Activated CD4-positive, alpha-beta memory T cell treated with anti-CD3 and anti-CD28 coated beads, Interleukin-2, amount 10 ng/mL, durations not matched to agents 7 days and 5 days (primary cell): ENCODE measurements around the gene TSHZ2. TPM values are rescaled to one million over a fixed set of nuclear protein-coding genes. Genes with fewer than 3 reads are reported as not detected.

Source experiments
- CTCF ChIA-PET: fragments of 350-600 bp; sonication (Branson Sonifier 250); formaldehyde crosslinking; loops from one replicate; lab custom pipeline; 2021; ENCODE audit warnings: antibody characterized with exemption, inconsistent platforms; lab: Charles Lee
- POLR2A ChIA-PET: fragments of 350-600 bp; sonication (Branson Sonifier 250); formaldehyde crosslinking; loops from one replicate; lab custom pipeline; 2021; ENCODE audit warnings: antibody characterized with exemption; lab: Charles Lee
- DNase-seq: peaks from one replicate; pipeline ENCODE4 v3.0.0-alpha.2; 2020
- H3K27ac Mint-ChIP-seq: one replicate; pipeline ENCODE4 v1.8.0; 2021; ENCODE audit warnings: mild to moderate bottlenecking, mixed read lengths
- H3K27me3 Mint-ChIP-seq: one replicate; pipeline ENCODE4 v1.8.0; 2021; ENCODE audit warnings: mixed read lengths
- H3K36me3 Mint-ChIP-seq: one replicate; pipeline ENCODE4 v1.8.0; 2021; ENCODE audit warnings: low read depth, mixed read lengths
- H3K4me1 Mint-ChIP-seq: one replicate; pipeline ENCODE4 v1.8.0; 2021; ENCODE audit warnings: mixed read lengths
- H3K4me3 Mint-ChIP-seq: one replicate; pipeline ENCODE4 v1.8.0; 2021; ENCODE audit warnings: mild to moderate bottlenecking, mixed read lengths
- H3K9me3 Mint-ChIP-seq: one replicate; pipeline ENCODE4 v1.8.0; 2021; ENCODE audit warnings: mixed read lengths
- total RNA-seq, 2 experiments: library from RNA; stranded (reverse); gene quantifications; one replicate each; pipeline ENCODE4 v1.2.3, GENCODE V29; 2021

The TSHZ2 gene
- total RNA-seq, 2 experiments from 2014 or later, result 5.4 to 7.1 TPM

DNA sequence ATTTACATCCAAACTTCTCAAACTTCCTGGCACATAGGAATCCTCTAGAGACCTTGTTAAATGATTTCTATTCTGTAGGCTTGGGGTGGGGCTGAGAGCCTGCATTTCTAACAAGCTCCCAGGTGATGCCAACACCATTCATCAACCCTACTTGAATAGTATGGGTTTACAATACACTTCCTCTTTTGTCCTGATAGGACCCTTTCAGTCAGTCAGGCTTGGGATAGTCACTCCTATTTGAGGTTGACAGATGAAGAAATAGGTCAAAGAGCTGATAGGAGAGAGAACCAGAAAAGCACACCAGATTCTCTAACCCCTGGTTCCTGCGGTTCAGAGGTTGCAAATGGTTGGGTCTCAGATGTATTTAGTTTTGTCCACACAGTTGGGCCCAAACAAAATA, 273.4 kb downstream of the TSHZ2 start:
- ChIA-PET POLR2A (no interaction called here), CTCF (interaction anchor here (0.7 kb wide), 1 partner anchor 107 kb away, joined by 4 read pairs; no protein-coding TSS in a partner anchor)
- Mint-ChIP-seq H3K4me3 (no peak overlapping the region), H3K9me3 (no peaks in the 10 kb centered on the region), H3K4me1 (peaks cover 4% of the 10 kb centered on the region), H3K36me3 (no peaks in the 10 kb centered on the region), H3K27ac (no peak overlapping the region), H3K27me3 (no peaks in the 10 kb centered on the region)
- no peak for DNase-seq

DNA sequence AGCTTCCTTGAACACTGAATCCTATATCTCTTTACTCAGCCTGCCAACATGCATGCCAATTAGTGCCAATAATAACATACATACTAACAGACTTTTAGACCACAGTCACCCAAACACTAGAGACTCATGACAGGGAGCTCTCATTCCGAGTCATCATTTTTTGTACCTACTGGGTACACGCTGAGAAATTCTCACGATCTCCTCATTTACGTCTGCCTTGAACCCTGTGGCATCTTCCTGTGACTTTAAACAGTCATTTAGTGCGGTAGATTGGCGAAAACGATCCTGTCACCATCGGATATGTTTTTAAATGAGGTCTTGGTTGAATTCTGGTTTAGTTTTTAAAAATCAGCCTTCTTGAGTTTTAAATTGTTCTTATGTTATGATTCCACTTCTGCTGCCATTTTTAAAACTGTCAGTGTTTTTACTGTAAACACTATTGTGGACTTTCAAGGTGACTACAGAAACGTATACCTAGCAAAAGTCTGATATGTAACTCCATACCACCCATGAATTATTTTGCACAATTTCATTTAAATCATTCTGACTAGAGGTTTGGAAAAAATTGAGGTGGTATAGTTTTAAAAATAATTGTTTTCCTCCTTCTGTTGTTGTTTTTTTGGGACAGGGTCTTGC, 275.4 kb downstream of the TSHZ2 start:
- ChIA-PET POLR2A (no interaction called here), CTCF (interaction anchor here (1.4 kb wide), 1 partner anchor 9 kb away, joined by 3 read pairs; no protein-coding TSS in a partner anchor)
- no peak for DNase-seq
- Mint-ChIP-seq H3K9me3 (no peaks in the 10 kb centered on the region), H3K27ac (no peak overlapping the region), H3K4me1 (peaks cover 4% of the 10 kb centered on the region), H3K36me3 (no peaks in the 10 kb centered on the region), H3K27me3 (peaks cover 5% of the 10 kb centered on the region), H3K4me3 (no peak overlapping the region)

DNA sequence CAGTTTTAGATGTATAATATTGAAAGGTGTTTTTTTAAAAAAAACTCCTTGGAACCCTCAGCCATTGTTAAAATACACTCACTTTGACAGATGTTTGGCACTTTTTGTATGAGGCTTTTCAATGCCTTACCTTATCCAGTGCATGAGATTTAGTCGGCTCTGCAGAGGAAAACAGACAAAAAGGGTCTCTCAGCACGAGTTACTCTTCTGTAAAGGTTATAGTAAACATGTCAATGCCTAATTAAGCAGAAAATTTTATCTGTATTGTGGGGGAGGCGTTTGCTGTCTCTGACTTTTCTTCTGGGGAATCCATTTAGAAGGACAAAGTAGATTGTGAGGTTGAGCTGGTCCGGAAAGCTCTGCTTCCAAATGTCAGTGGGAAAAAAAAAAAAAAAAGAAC, 278.3 kb downstream of the TSHZ2 start:
- CTCF ChIA-PET, result no interaction called here

DNA sequence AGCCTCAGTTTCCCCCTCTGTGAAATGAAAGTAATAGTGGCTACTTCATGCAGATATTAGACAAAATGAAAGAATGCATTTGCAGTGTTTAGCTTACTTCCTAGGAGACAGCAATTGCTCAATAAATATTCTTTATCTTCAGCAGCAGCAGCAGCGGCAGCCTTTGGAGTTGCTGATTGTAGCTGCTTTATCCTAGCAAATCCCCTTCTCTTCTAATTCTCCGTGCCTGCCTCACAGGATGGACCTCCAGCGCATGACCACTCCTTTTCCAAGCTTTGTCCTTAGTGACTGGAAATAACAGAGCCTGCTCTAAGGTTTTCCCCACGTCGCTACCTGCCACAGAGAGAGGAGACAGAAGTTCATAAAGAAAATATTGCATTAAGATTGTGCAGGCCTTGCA, 279.8 kb downstream of the TSHZ2 start:
- ChIA-PET POLR2A (no interaction called here), CTCF (no interaction called here)
- H3K27me3 Mint-ChIP-seq, result peaks cover 5% of the 10 kb centered on the region
- no peak overlapping the region for H3K4me3 Mint-ChIP-seq
- no peak overlapping the region for H3K27ac Mint-ChIP-seq
- H3K36me3 Mint-ChIP-seq, result peaks cover 12% of the 10 kb centered on the region
- DNase-seq, result no peak
- H3K4me1 Mint-ChIP-seq, result peaks cover 4% of the 10 kb centered on the region
- no peaks in the 10 kb centered on the region for H3K9me3 Mint-ChIP-seq

More for the DNA sequence above, 278.3 kb downstream of the TSHZ2 start:
- Mint-ChIP-seq H3K4me3 (no peak overlapping the region), H3K36me3 (peaks cover 12% of the 10 kb centered on the region), H3K27me3 (peaks cover 5% of the 10 kb centered on the region), H3K27ac (no peak overlapping the region), H3K4me1 (peaks cover 4% of the 10 kb centered on the region), H3K9me3 (no peaks in the 10 kb centered on the region)
- POLR2A ChIA-PET, result no interaction called here
- DNase-seq, result no peak

DNA sequence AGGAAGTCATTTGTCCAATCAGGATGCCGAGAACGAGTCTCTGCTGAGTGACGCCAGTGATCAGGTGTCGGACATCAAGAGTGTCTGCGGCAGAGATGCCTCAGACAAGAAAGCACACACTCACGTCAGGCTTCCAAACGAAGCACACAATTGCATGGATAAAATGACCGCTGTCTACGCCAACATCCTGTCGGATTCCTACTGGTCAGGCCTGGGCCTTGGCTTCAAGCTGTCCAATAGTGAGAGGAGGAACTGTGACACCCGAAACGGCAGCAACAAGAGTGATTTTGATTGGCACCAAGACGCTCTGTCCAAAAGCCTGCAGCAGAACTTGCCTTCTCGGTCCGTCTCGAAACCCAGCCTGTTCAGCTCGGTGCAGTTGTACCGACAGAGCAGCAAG, 281.5 kb downstream of the TSHZ2 start:
- Mint-ChIP-seq H3K4me1 (no peaks in the 10 kb centered on the region), H3K4me3 (no peak overlapping the region), H3K9me3 (no peaks in the 10 kb centered on the region), H3K36me3 (peaks cover 12% of the 10 kb centered on the region), H3K27me3 (peaks cover 5% of the 10 kb centered on the region), H3K27ac (no peak overlapping the region)
- POLR2A ChIA-PET, result no interaction called here
- CTCF ChIA-PET, result no interaction called here
- no peak for DNase-seq

- H3K4me1 Mint-ChIP-seq, result no peaks in the 10 kb centered on the region
- no peaks in the 10 kb centered on the region for H3K9me3 Mint-ChIP-seq
- peaks cover 5% of the 10 kb centered on the region for H3K27me3 Mint-ChIP-seq
- H3K4me3 Mint-ChIP-seq, result no peak overlapping the region
- no peak overlapping the region for H3K27ac Mint-ChIP-seq
- no peak for DNase-seq
- peaks cover 12% of the 10 kb centered on the region for H3K36me3 Mint-ChIP-seq
- POLR2A ChIA-PET, result no interaction called here
- CTCF ChIA-PET, result no interaction called here
Measured at GRCh38 chr20:53255102-53255710, 283.0 kb downstream of the TSHZ2 start.

DNA sequence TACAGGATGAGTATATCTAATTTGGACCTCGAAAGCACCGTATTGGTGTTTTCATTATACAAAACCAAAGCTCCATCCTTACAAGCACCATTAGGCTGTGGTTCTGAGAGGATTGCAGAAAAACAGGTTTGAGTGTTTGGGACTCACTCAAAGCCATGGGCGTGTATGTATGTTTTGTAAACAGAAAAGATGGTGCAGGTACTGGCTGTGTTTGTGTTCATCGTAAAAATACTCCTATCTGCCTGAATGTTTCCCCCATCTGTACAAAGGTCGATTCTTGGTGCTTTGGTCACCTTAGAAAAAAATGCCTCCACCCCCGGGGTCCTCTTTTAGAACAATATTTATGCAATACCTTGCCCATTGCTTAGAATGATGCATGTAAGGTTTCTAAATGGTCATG, 286.6 kb downstream of the TSHZ2 start:
- CTCF ChIA-PET, result no interaction called here
- Mint-ChIP-seq H3K27me3 (no peaks in the 10 kb centered on the region), H3K36me3 (peaks cover 8% of the 10 kb centered on the region), H3K9me3 (no peaks in the 10 kb centered on the region), H3K4me1 (no peaks in the 10 kb centered on the region), H3K4me3 (no peak overlapping the region), H3K27ac (no peak overlapping the region)
- POLR2A ChIA-PET, result no interaction called here
- DNase-seq, result no peak

DNA sequence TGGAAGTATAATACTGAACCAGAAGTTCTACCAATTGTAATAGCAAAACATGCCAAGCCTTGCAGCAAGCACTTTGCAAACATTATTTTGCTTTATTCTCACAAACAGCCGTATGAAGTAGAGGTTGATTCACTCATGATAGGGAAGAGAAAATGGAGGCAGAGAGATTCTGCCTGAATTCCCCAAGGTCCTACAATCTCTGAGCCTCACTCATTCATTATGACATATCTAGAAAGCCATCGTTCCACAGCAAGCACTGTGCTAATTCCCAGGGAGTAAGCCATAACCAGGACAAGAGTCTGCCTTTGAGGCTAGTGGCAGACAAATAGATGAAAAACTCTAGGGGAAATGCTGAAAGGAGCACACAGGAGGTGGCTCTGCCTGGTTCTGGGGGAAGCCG, 288.0 kb downstream of the TSHZ2 start:
- H3K9me3 Mint-ChIP-seq, result no peaks in the 10 kb centered on the region
- no peaks in the 10 kb centered on the region for H3K4me1 Mint-ChIP-seq
- H3K27ac Mint-ChIP-seq, result no peak overlapping the region
- no peak for DNase-seq
- H3K36me3 Mint-ChIP-seq, result no peaks in the 10 kb centered on the region
- ChIA-PET POLR2A (no interaction called here), CTCF (no interaction called here)
- H3K27me3 Mint-ChIP-seq, result no peaks in the 10 kb centered on the region
- H3K4me3 Mint-ChIP-seq, result no peak overlapping the region

DNA sequence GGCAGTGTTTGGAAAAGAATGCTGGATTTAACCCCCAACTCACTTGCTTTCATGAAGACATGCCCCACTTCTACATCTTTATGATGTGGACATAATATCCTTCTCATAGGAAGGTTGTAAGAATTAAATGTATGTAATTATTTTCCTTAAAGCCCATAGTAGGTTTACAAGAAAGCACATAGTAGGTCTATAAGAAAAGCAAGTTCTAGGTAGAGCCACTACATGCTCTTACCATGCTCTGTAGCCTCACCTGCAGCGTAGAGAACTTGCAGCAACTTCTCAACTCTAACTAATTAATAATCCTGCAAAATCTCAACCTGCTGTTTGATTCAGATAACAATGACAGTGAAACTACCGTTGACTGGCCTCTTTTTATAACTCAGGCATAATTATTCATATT, 288.4 kb downstream of the TSHZ2 start:
- ChIA-PET CTCF (no interaction called here), POLR2A (no interaction called here)
- DNase-seq, result no peak
- no peaks in the 10 kb centered on the region for H3K27me3 Mint-ChIP-seq
- H3K4me1 Mint-ChIP-seq, result no peaks in the 10 kb centered on the region
- H3K36me3 Mint-ChIP-seq, result no peaks in the 10 kb centered on the region
- H3K27ac Mint-ChIP-seq, result no peak overlapping the region
- H3K9me3 Mint-ChIP-seq, result no peaks in the 10 kb centered on the region
- no peak overlapping the region for H3K4me3 Mint-ChIP-seq

DNA sequence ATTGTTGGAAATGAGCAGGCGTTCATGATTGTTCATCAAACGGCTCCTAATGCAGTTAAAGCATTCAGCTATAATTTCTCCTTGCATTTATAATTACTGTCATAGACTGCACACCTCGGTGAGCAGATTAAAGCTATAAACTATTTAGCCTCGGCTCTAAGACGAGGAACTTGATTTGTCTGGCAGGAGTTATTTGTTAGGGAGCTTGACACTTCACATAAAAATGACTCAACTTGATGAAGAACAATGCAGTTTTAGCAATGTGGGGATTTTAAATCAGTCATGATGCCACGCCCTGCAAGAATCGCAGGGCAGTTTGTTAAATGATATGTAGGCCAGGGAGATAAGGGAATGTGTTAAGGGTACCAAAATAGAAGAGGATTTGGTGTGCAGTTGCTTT, 290.2 kb downstream of the TSHZ2 start:
- ChIA-PET CTCF (no interaction called here), POLR2A (no interaction called here)
- no peak for DNase-seq
- H3K36me3 Mint-ChIP-seq, result no peaks in the 10 kb centered on the region
- H3K27me3 Mint-ChIP-seq, result no peaks in the 10 kb centered on the region
- no peaks in the 10 kb centered on the region for H3K9me3 Mint-ChIP-seq
- no peak overlapping the region for H3K27ac Mint-ChIP-seq
- H3K4me3 Mint-ChIP-seq, result no peak overlapping the region
- no peaks in the 10 kb centered on the region for H3K4me1 Mint-ChIP-seq

DNA sequence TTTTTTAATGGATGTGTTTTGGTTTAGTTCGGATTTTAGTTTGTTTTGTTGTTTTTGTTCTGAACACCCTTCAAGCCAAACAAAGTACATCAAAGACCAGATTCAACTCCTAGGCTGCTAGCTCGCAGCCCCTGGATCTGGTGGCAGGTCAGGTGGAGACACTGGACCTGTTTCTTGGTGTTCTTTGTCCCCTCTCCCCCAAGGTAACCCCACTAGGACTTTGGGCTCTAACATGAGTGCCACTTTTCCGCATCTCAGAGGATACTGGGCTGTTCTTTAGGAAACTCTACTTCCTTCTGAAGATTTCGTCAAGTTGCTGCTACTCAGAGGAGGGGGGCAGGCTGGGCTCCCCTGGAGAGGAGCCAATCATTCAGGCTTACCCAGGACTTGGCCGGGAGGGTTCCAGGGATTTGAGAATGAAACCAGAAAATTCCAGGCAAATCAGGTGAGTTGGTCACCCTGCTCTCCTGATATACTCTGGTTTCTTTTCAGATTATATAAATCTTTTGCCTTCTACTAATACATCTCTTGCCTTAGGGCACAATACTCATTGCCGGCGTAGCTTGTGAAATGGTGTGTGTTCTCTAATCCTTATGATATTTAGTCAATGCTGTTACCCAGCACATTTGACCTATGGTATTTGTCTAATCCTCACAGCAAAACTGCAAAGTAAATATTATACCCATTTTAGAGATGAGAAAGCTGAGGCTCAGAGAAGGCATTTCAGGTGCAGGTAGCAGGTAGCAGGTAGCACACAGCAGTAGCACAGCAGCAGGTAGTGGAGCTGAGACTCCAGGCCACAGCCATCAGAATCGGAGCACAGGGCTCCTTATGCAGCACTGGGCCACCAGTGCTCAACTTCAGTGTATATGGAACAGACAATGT, 291.6 kb downstream of the TSHZ2 start:
- H3K36me3 Mint-ChIP-seq, result no peaks in the 10 kb centered on the region
- H3K27ac Mint-ChIP-seq, result no peak overlapping the region
- DNase-seq, result no peak
- no peaks in the 10 kb centered on the region for H3K4me1 Mint-ChIP-seq
- no peaks in the 10 kb centered on the region for H3K9me3 Mint-ChIP-seq
- ChIA-PET CTCF (no interaction called here), POLR2A (no interaction called here)
- H3K4me3 Mint-ChIP-seq, result no peak overlapping the region
- H3K27me3 Mint-ChIP-seq, result no peaks in the 10 kb centered on the region

DNA sequence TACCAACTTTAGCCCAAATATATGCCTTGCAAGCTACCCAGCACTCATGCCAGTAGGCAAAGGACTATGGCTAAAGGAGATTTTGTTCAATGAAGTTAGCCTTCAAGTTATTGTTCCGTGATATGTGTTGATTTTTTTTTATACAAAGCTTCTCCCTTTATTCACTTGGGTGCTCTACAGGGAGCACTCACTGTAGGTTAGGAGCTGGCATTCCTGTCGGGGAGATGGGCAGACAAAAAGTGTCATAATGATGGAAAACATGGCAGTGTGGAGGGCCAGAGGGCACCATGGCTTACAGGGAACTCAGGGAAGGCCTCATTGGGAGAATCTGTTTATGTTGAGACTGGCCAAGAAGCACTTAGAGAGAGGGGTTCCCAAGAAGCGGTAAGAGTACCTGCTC, 292.4 kb downstream of the TSHZ2 start:
- Mint-ChIP-seq H3K9me3 (no peaks in the 10 kb centered on the region), H3K4me3 (no peak overlapping the region), H3K27me3 (no peaks in the 10 kb centered on the region), H3K4me1 (no peaks in the 10 kb centered on the region), H3K27ac (no peak overlapping the region), H3K36me3 (no peaks in the 10 kb centered on the region)
- no peak for DNase-seq
- CTCF ChIA-PET, result no interaction called here
- POLR2A ChIA-PET, result no interaction called here

DNA sequence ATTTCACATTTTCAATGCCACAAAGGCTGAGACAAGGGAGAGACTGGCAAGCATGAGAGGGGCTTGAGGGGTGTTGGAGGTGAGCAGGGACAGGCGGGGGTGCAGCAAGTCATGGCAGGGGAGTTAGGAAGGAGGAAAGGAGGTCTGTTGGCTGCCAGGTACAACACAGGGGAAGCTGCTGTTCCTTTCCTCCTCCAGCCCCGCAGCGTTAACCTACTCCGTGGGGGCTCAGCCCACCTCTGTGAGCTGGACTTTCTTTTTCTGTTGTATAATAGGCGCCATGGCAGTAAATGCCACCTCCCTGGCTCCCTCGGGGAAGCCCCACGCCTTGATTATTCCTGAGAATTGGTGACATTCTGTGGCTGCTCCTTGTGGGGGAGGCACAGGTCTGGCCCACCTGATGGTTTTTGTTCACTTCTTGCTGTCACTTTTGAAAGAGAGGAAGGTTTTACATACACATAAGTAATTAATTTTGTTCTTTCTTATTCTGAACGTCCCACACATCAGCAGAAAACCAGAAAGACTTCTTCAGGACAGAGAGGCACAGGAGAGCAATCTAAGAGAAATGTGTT, 293.2 kb downstream of the TSHZ2 start:
- H3K36me3 Mint-ChIP-seq, result no peaks in the 10 kb centered on the region
- H3K27ac Mint-ChIP-seq, result no peak overlapping the region
- no peaks in the 10 kb centered on the region for H3K9me3 Mint-ChIP-seq
- H3K27me3 Mint-ChIP-seq, result no peaks in the 10 kb centered on the region
- CTCF ChIA-PET, result no interaction called here
- H3K4me1 Mint-ChIP-seq, result no peaks in the 10 kb centered on the region
- no peak overlapping the region for H3K4me3 Mint-ChIP-seq
- no peak for DNase-seq
- POLR2A ChIA-PET, result no interaction called here
